NCI-H446 treated with DMSO at 0.1 percent for 48 hours (cell line): ENCODE measurements around the gene COL13A1.

ENCODE experiments used
- DNase-seq: peaks from one replicate; lab custom pipeline; 2025; lab: John Stamatoyannopoulos, UW

The COL13A1 gene

DNA sequence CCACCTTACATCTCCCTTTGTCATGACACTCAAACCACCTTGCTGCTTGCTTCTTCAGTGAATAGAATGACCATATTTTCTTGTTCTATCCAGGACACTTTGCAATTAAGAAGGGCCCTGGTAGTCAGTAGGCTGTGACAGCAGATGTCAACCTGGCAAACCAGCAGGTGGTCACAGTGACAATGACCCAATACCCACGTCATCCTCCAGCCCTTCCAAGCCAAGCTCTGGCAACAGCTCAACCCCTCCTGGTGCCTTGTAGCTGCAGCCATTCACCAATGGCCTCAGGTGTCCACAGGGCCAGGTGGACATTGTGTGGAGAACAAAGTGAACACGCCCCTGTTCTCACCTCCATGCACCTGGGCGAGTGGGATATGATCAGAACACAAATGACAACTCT lies 163.4 kb downstream of the COL13A1 start:
- no peak for DNase-seq

DNA sequence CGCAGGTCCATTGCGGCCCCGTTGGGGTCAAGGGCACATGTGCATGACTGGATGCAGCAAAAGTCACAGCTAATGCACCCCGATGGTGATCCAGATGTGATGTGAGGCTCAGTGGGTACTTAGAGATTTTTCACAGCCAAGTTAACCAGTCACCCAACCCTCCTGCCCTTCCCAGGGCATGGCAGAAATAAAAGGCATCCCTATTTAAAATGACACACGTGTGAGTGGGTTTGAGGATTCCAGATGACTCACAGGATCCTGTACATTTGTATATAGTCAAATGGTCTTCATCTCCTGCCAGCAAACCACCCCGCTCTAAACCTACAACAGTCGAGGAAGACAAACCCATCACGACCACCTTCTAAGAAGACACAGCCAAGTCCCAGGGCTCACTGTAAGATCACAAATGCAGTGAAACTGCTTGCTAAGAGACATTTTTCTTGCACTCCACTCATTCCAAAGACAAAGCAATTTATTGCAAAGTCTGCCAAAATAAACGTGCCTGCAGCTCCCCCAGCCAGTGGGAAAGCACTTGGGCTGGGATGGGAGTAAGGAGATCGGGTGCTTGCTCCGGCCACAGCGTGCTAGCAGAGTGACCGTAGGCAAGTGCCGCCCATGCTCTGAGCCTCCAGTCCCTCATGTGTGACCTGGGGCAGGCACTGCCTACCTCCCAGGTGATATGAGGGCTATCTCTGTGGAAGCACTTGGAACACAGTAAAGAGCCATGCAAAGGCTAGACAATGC lies 164.4 kb downstream of the COL13A1 start:
- no peak for DNase-seq

DNA sequence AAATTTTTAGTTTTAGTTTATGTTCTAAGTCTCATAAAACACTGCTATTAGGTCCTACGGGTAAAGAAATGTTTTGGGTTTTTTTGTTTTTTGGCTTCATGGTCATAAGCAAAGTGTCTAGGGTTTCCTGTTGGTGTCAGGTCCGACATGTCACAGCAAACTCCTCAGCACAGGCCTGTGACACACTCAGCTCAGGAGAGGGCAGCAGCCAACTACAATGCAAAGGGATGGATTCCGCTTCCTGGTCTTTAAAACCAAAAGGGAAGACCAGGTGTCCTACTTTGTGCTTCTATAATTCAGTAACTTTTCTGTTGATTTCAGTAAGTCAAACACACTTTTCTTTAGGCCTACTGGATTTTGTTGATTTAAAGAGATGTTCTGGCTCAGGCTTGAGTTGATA lies 167.1 kb downstream of the COL13A1 start:
- no peak for DNase-seq

DNA sequence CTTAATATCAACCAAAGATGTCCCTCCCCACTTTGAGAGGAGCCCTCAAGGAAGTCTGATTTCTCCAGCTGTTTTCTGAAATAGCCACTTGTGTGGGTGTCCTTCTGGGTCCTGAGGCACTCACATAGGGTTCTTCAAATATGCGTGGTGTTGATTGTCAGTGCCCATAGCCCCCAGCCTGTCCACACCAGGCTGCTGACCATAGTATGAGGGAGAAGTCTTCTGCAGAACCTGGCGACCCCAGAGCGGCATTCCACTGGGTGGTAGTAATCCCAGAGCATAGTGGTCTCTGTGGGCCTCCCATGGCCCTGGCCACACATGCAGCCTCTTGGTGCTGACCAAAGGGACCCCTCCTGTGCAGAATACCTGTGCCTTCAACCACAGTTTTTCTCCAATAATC lies 168.3 kb downstream of the COL13A1 start:
- DNase-seq: no peak

DNA sequence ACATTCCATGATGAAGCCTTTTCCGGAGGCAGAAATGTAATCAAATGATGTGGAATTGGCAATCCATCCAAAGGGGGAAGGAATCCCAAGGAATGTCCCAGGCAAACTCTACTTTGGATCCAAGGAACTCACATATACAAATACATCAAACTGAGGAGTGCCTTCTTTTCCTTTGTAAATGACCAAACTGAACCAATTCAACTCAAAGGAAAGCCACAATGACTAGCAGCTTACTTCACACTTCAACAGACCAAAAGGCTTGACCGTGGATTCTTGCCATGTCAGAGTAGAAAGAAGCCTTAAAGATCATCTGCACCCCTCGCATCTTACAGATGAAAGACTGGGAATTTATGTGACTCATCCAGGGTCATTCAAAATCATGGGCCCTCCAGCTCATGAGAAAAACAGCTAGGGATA lies 171.3 kb downstream of the COL13A1 start:
- no peak for DNase-seq

DNA sequence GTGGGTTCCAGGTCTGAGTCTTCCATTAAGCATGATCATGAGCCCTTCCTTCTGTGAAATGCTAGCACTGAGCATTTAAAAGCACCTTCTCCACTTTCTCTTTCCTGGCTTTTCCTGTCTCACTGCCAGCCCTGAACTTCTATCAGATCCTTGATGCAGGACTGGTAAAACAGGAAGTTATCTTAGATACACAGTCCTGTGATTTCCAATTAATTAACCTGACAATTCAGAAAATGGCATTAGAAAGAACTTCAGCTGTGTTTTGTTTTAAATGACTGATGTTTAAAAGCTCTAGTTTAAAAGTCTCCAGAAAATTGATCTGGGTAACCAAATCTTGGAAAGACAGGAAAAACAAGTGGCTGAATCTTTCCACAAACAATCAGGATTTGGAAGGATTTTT lies 172.0 kb downstream of the COL13A1 start:
- no peak for DNase-seq

DNA sequence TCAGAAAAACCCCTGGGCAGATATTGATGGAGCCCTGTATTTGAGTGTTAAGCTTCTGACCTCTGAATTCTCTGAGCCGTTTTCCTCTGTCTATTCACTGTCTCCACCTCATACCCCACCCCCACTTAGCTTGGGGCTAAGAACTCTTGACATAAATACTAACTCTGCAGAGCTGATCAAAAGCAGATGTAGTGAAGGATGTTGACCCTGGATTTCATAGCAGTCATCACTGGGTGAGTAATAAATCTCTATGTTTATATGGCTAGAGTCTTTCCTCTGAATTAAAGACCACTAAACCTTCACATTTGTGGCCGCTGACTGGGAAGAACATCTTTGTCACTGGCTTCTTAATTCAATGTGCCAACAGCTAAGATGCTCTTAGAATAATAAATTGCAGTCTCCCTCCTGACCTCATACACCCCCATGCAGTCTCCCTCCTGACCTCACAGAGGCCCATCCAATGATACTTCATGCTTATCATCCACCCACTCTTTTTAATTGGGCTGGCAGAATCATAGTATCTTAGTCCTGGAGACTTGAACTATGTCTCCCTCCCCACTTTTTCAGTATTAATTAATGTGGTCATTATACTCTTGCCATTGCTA lies 172.9 kb downstream of the COL13A1 start:
- DNase-seq: no peak

DNA sequence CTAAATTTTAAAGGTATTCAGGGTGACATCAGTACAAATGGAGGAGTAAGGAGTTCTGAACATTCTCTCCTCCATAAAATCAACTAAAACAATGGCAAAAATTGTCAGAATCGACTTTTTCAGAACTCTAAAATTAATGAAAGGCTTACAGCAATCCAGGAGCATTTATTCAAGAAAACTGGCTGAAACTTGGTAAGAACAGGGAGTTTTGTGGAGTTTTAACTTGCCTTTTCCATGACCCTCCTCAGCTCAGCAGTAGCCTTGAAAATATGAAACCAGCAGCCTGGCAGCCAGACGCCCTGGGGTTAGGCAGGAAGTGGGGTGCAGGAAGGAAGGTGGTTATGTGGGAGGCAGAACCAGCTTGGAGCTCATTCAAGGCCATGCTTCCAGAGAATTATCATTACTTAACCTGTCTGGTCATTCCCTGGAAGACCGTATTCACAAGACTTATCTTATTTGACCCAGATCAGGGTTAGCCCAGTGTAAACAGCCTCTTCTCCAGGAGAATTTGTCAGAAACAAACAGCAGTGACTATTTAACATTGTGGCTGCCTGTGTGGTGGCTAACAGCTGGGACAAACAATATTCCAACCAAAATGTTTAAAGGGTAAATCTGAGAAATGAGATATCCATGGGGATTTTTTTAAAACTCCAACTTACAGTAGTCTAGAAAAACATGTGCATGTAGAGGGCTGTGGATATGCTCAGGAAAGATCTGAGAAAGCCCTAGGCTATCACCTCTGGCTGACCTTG lies 175.3 kb downstream of the COL13A1 start:
- no peak for DNase-seq

DNA sequence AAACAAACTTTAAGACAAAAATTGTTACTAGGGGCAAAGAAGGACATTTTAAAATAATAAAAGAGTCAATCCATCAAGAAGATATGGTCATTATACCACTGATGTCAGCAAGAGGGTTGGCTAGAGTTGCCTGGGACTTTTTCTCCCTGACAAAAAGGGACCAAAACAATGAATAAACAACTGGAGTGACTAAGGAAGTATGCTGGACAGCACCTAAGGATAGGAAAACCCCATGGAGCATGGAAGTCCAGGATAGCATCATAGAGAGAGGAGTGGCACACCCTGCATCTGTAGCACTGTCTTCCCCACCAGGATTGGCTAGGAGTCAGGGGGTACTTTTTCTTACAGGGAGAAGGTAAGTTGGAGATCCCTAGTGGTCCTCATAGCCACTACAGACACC lies 177.5 kb downstream of the COL13A1 start:
- no peak for DNase-seq

DNA sequence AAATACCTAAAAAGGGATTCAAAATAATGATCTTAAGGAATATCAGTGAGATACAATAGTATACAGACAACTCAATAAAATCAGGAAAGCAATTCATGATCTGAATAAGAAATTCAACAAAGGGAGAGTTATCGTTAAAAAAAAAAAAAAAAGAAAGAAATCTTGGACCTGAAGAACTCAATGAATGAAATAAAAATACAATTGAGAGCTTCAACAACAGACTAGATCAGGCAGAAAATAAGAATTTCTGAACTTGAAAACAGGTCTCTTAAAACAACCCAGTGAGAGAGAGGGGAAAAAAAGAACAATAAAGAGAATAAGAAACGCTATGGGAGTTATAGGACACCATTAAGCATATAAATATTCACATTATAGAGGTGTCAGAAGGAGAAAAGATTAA lies 179.0 kb downstream of the COL13A1 start:
- no peak for DNase-seq

DNA sequence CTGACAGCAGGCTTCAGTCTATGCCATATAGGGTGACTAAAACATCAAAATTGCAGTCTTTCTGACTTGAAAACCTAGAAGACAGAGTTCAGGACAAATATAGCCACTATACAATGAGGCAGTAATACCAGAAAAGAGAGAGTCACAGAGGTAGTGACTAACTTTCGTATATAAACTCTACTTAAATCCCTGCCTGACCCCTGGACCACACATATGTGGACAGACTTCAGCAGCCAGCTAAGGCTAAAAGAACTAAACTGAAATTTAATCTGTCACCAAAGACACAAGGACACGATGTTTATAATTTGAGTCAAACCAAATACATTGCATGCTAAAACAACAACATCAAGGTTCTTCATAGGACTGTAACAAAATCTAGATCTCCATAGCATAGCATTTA lies 186.4 kb downstream of the COL13A1 start:
- no peak for DNase-seq

DNA sequence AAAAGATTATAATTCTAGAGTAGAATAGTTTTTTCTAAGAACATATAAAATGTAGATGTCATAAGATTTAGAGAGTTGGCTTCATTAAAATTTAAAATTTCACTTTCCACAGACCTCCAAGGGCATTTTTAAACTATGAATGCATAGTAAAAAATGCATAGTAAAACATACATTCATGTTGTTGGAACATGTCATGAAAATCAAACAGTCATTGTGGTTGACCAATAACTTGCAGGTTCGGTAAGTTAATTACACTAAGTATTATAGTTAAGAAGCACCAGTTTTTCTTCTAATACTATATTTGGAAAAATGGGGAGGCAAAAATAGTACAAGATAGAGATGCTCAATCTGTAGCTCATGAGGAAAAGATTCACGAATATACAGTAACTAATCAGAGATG lies 189.4 kb downstream of the COL13A1 start:
- no peak for DNase-seq

DNA sequence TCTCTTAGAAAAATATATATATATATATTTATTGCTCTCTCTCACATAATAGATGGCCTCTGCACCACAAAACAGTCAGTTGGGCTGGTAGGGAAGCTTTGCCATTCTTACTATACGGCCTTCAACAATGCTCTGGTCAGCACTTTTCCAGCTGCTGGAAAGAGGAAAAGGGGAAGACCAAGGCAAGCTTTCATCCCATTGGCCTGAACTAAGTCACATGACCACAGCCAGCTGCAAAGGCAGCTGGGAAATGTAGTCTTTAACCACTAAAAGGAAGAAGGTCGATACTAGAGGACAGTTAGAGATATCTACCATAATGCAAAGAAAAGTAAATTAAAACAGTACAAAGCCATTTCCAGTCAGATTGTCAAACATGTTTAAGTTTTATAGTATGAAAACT lies 192.6 kb downstream of the COL13A1 start:
- DNase-seq: no peak

DNA sequence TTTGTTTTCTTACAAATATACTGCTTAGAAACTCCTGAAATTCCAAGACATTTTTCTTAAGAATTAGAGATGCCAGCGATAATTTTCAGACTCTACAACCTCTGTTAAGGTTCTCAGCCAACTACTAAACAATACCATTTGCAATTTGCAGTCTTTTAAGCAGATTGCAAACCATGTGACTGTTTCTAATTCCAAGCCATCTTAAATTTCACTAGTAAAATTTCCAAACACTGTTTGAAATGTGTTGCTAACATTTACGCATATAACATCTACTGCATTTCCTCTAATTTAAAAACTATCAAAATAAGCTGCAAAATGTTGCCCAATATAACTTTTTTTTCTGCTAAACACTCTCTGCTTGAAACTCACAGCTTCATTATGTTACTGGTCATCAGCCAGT lies 194.9 kb downstream of the COL13A1 start:
- no peak for DNase-seq

DNA sequence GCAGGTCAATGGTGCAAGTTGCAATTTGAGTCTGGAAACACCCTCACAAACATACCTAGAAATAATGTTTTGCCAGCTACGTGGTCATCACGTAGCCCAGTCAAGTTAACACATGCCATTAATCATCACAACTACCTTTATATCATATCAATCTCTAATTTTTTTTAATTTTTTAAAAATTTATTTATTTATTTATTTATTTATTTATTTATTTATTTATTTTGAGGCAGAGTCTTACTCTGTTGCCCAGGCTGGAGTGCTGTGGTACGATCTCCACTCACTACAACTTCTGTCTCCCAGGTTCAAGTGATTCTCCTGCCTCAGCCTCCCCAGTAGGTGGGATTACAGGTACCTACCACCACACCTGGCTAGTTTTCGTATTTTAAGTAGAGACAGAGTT lies 198.6 kb downstream of the COL13A1 start:
- DNase-seq: no peak

DNA sequence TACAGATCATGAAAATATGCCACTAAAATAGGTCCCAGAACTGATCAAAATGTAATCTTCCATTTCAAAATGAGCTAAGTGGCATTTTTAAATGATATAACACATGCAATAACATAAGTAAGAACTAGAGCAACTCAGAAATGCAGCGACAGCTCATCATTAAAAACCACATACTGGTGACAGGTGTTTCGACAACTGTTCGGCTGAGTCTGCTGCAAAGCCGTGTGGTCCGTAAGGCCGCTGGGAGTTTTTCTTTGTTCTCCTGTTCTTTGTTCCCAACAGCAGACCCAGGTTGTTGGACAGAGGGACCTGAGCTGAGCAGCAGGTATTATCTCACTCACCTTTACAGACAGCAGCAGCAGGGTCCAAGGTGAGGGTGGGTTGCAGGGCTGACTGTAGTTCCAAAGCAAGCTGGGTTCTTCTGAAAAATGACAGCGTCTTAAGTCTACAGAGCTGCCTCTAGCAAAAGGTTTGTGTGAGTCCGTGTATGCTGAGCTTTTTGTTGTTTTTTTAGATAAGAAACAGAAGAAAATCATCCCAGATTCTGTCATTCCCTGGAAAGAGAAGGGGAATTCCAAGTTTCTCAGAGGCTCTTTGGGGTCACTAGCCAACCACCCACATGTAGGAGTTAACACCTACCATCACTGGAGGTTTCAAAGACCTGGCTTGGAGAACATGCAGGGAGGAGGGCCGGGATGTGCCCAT lies 205.6 kb downstream of the COL13A1 start:
- DNase-seq: no peak
